GM15510 (cell line): ENCODE data around the gene CHADL.

ENCODE experiments used
- POLR2A ChIP-seq: IDR thresholded peaks from 3 replicates; pipeline ENCODE4 v1.6.1; 2011; ENCODE audit warnings: borderline replicate concordance; ENCODE audit not compliant: insufficient read length; ENCODE audit errors: extremely low read depth

Gene CHADL

DNA sequence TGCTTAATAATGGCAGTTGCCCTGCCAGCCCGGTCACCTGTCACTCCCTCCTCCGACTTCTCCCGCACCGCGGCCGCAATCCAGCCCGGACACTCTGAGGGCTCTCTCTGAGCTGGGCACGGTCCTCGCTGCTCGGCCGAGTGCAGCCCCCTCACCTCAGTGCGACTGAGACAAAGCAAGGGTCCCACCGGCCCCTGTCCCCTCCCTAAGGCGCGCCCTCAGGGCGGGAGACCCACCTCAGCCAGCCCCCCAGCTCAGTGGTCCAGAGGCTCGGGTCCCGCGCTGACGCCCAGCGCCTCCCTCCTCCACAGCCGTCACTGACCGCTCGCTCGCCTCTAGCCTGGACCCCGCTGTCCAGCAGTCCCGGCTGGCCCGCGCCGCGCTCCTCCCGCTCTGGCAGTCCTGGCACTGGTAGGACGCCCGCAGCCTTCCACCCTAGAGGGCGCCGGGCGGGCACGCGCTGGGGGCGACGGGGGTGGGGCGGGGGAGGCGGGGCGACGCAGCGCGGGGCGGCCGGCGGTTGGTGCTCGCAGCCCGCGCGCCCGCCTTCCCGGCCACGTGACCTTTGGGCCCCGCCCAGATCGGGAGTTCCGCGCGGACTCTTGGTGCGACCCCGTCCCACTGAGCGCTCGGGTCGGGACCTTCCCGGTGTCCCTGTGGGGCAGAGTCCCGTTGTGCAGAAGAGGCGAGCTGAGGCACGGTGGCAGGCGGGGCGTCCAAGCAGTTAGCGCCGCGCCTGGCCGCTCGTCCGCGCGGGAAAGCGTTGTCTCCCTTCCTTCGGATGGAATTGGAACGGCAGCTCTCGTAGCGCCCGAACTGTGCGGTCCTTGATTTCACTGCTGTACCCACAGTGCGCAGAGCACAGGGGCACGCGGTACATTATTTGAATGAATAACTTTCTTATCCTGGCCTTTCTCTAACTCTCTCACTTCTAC lies 43.4 kb downstream of the CHADL start:
- no peak for TF ChIP-seq POLR2A

DNA sequence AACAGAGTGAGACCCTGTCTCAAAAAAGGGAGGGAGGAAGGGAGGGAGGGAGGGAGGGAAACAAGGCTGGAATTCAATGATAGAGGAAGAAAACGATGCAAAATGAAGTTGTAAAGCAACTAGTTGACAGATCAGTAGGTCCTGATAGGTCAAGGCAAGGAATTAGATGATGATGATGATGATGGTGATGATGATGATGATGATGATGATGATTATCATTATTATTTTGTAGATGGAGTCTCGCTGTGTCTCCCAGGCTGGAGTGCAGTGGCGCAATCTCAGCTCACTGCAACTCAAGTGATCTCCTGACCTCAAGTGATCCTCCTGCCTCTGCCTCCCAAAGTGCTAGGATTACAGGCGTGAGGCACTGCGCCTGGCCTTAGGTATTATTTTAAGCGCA lies 46.9 kb downstream of the CHADL start:
- TF ChIP-seq POLR2A: no peak

DNA sequence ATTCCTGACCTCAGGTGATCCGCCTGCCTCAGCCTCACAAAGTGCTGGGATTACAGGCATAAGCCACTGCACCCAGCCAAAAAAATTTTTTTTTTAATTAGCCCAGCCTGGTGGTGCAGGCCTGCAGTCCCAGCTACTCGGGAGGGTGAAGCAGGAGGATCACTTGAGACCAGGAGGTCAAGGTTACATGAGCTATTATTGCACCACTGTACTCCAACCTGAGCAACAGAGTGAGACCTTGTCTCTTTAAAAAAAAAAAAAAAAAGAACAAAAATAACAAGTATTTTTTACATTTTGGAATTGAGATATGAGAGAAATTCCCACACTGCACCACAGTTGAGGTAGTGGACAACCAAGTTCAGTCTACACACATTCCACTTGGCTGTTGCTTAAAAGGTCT lies 49.3 kb downstream of the CHADL start:
- no peak for TF ChIP-seq POLR2A

DNA sequence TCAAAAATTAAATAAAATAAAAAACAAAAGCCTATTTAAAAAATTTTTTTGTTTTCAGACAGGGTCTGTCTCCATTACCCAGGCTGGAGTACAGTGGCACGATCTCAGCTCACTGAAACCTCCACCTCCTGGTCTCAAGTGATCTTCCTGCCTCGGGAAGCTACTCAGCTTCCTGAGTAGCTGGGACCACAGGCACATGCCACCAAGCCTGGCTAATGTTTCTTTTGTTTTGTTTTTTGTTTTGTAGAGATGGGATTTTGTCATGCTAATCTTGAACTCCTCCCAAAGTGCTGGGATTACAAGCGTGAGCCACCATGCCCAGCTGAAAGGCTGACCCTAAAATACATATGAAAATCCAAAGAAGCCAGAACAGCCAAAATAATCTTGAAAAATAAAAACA lies 56.1 kb downstream of the CHADL start:
- no peak for TF ChIP-seq POLR2A

DNA sequence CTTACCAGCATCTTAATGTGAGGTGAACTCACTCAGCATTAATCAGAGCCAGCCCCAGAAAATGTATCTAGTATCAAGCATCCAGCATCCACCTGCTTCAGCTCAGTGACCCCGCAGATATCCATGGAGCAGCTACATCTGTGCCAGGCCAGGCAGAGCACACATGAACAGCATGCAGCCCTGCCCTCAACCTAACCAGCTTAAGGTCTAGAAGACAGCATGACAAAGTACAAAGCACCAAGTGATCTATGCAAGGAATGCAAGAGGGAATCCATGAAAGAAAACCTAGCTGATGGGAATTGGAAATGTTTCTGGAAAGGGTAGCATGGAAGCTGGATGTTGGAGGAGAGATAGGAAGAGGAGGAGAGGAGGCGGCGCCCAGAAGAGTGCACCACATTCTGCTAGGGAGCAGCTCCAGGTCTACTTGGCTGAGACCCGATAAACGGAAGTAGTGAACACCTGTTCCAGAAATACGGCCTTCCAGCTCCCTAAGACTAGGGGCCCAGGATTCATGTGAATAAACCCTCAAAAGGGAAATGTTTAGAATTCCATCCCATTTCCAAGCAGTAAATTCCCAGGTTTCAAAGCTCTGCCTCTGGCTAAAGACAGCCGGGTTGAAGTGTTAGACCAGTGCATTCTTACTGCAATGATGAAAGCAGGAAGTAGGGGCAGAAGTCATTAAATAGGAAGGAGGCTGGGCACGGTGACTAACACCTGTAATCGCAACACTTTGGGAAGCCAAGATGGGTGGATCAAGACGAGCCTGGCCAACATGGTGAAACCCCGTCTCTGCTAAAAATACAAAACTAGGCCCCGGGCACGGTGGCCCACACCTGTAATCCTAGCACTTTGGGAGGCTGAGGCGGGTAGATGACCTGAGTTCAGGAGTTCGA lies 59.1 kb downstream of the CHADL start:
- TF ChIP-seq POLR2A: no peak

DNA sequence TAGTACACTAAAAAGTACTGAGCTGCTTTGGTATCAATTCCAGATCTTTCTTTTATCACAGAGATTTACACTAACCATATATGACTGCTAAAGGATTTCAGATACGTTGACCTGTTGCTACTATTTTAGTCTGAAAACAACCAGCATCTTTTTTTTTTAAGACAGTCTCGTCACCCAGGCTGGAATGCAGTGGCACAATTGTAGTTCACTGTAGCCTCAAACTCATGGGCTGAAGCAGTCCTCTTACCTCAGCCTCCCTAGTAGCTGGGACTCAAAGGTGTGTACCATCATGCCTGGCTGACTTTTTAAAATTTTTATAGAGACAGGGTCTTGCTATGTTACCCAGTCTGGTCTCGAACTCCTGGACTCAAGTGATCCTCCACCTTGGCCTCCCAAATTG lies 59.8 kb downstream of the CHADL start:
- no peak for TF ChIP-seq POLR2A
